GM10248 (cell line): Measurements from ENCODE around the gene MS4A5.

Experiments
- CTCF ChIA-PET: fragments of 300-600 bp; sonication (Branson Sonifier 250); formaldehyde crosslinking; extraction: SDS; loops from one replicate; lab custom pipeline; 2021; ENCODE audit warnings: antibody characterized with exemption; lab: Yijun Ruan, JAX
- POLR2A ChIA-PET: fragments of 350-650 bp; sonication (Branson Sonifier 250); formaldehyde crosslinking; extraction: SDS; loops from one replicate; lab custom pipeline; 2020; ENCODE audit warnings: antibody characterized with exemption; lab: Yijun Ruan, JAX
- DNase-seq: peaks from one replicate; pipeline ENCODE4 v3.0.0; 2012; ENCODE audit errors: extremely low spot score
- CTCF ChIP-seq: IDR thresholded peaks from 2 replicates; pipeline ENCODE4 v1.5.1; 2012; ENCODE audit warnings: mild to moderate bottlenecking, low read depth; ENCODE audit errors: extremely low read depth, missing control alignments, control extremely low read depth

MS4A5 gene

GRCh38 chr11:60429272-60429671 lies at the start of gene MS4A5:
TSS of gene MS4A5 (plus strand) at chr11:60429572. CDS start at chr11:60429675, 103 bp downstream.
- DNase-seq, result no peak
- ChIA-PET POLR2A (no interaction called here), CTCF (no interaction called here)
- no peak for TF ChIP-seq CTCF

DNA sequence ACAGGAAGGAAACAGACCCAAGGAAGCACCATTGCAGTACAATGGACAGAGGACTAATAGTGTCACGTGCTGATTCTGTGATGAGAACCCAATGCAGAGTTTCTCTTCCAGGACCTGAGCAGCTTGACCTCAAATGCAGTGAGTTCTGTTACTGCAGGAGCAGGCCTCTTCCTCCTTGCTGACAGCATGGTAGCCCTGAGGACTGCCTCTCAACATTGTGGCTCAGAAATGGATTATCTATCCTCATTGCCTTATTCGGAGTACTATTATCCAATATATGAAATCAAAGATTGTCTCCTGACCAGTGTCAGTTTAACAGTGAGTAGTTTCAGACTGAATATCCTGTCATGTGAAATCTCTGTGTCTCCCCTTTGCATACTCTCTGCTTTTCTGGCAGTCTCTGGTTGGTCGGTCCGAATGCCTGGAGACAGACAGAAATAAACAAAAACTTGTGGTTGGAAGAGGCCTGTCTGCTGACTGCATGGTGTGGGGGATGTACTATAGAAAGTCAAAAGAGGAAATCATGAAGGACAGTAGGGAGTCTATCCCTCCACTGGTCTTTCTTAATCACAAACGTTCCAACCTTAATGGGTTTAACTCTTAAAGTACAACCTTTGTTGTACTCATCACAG lies 40.0 kb upstream of the MS4A5 start:
- no peak for TF ChIP-seq CTCF
- DNase-seq, result peak; percentile 29
- POLR2A ChIA-PET, result no interaction called here
- CTCF ChIA-PET, result interaction anchor here (1.7 to 3.7 kb wide), 2 partner anchors 10 to 26 kb away, joined by 8 to 13 read pairs; partner anchors contain the start of gene MS4A7

- POLR2A ChIA-PET, result no interaction called here
- DNase-seq, result no peak
- TF ChIP-seq CTCF, result no peak
These were observed 39.0 kb upstream of the MS4A5 start for GRCh38 chr11:60390419-60390818.

DNA sequence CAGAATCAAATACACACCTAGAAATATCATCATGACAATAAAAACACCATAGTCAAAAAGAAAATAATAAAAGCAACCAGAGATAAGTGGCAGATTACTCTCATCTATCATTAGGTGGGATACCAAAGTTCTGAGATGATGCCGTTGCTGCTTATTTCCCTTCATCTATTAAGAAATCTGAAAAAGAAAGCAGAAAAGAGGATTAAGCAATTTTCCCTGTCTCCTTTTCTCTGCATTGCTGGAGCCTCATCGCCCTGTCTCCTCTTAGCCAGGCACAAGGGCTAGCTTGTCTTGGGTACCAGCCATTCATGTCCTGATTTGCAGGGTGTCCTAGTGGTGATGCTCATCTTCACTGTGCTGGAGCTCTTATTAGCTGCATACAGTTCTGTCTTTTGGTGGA lies 37.0 kb upstream of the MS4A5 start:
- DNase-seq, result no peak
- no peak for TF ChIP-seq CTCF
- CTCF ChIA-PET, result interaction anchor here (1.1 to 1.6 kb wide), 2 partner anchors 9 to 49 kb away, joined by 3 to 4 read pairs; no protein-coding TSS in a partner anchor
- POLR2A ChIA-PET, result no interaction called here

More at GRCh38 chr11:60390419-60390818, 39.0 kb upstream of the MS4A5 start:
- CTCF ChIA-PET, result interaction anchor here (0.7 to 3.7 kb wide), 3 partner anchors 10 to 62 kb away, joined by 3 to 13 read pairs (median 4); no protein-coding TSS in a partner anchor

- ChIA-PET POLR2A (no interaction called here), CTCF (interaction anchor here (1.1 to 1.6 kb wide), 3 partner anchors 10 to 49 kb away, joined by 3 to 4 read pairs (median 3); no protein-coding TSS in a partner anchor)
- no peak for TF ChIP-seq CTCF
- DNase-seq, result no peak
These were observed 36.4 kb upstream of the MS4A5 start for GRCh38 chr11:60393016-60393415.

DNA sequence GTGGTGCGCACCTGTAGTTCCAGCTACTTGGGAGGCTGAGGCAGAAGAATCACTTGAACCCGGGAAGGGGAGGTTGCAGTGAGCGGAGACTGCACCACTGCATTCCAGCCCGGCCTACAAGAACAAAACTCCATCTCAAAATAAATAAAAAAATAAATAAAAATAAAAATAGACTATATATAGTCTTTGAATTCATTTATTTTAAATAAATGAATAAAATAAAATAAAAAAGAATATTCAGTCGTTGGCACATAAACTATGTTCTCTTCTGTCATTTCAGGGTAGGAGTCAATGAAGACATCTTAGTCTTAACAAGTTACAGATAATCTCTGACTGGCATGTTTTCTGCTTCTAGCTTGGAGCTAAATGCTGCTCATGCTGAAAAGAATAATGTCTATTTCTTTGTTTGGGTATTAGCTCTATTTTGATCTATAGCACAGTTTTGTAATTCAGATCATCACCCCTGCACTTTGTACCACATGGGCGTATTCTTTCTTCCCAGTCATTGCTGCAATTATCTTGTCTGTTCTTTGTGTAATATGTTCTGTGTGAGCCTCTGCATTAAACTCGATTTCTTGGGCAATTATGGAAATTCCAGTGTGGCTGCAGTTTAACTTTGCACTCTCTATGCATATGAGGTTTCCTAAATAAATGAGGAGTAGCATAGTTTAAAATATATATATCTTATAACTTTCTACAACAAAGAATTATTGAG lies 34.5 kb upstream of the MS4A5 start:
- TF ChIP-seq CTCF, result no peak
- no peak for DNase-seq
- ChIA-PET CTCF (interaction anchor here (1.1 kb wide), 1 partner anchor 32 kb away, joined by 3 read pairs; no protein-coding TSS in a partner anchor), POLR2A (no interaction called here)
